GM19025 (cell line): ENCODE measurements around the gene NUDT8.
"Not testable (repeated sequence)": the region's sequence is repeated elsewhere in the genome, so short reads cannot be mapped to it uniquely, and the experiment has no call there.

Source experiments
- ATAC-seq: cut with Tn5 transposase; IDR thresholded peaks from one replicate; pipeline ENCODE4 v1.9.1; 2021; ENCODE audit warnings: mild to moderate bottlenecking, low read depth, moderate library complexity; ENCODE audit not compliant: unreplicated experiment

Gene NUDT8

GRCh38 chr11:67613960-67614715 is 15.6 kb downstream of the NUDT8 start:
- peak; percentile 87 for ATAC-seq

GRCh38 chr11:67613313-67613959 is 16.3 kb downstream of the NUDT8 start:
- no peak for ATAC-seq

GRCh38 chr11:67612751-67613150 is 17.0 kb downstream of the NUDT8 start:
- ATAC-seq: no peak

GRCh38 chr11:67611704-67612587 is 17.8 kb downstream of the NUDT8 start:
- ATAC-seq: no peak

GRCh38 chr11:67611165-67611564 is 18.6 kb downstream of the NUDT8 start:
- no peak for ATAC-seq

- no peak for ATAC-seq
Observed at GRCh38 chr11:67610302-67610868, 19.4 kb downstream of the NUDT8 start.

- no peak for ATAC-seq
Observed at GRCh38 chr11:67609316-67609715, 20.4 kb downstream of the NUDT8 start.

GRCh38 chr11:67608486-67608885 is 21.3 kb downstream of the NUDT8 start:
- ATAC-seq: no peak

- no peak for ATAC-seq
Observed at GRCh38 chr11:67607507-67607906, 22.2 kb downstream of the NUDT8 start.

GRCh38 chr11:67606492-67607295 is 23.0 kb downstream of the NUDT8 start, which contains the start of gene NDUFV1:
TSS of gene NDUFV1 (plus strand) at chr11:67606936. CDS start at chr11:67607005, 69 bp downstream.
- ATAC-seq: peak; percentile 93

- no peak for ATAC-seq
Observed at GRCh38 chr11:67606093-67606491, 23.6 kb downstream of the NUDT8 start.

- ATAC-seq: no peak
Observed at GRCh38 chr11:67605231-67606011, 24.3 kb downstream of the NUDT8 start.

- no peak for ATAC-seq
Observed at GRCh38 chr11:67604815-67605214, 24.9 kb downstream of the NUDT8 start.

GRCh38 chr11:67604119-67604518 is 25.6 kb downstream of the NUDT8 start:
- ATAC-seq: not testable (repeated sequence)

- ATAC-seq: no peak
Observed at GRCh38 chr11:67601098-67601497, 28.6 kb downstream of the NUDT8 start.

- ATAC-seq: peak; percentile 63
Observed at GRCh38 chr11:67600324-67601029, 29.3 kb downstream of the NUDT8 start.

GRCh38 chr11:67599149-67599548 is 30.6 kb downstream of the NUDT8 start:
- no peak for ATAC-seq

GRCh38 chr11:67597963-67598362 is 31.8 kb downstream of the NUDT8 start:
- not testable (repeated sequence) for ATAC-seq
